HCEC 1CT (cell line): Measurements from ENCODE around the gene BPIFA3.
A peak's percentile ranks its signal among the peaks of the same experiment; 100 is the strongest.

Source experiments
- DNase-seq: peaks from one replicate; pipeline ENCODE4 v3.0.0-alpha.2; 2017

The BPIFA3 gene

DNA sequence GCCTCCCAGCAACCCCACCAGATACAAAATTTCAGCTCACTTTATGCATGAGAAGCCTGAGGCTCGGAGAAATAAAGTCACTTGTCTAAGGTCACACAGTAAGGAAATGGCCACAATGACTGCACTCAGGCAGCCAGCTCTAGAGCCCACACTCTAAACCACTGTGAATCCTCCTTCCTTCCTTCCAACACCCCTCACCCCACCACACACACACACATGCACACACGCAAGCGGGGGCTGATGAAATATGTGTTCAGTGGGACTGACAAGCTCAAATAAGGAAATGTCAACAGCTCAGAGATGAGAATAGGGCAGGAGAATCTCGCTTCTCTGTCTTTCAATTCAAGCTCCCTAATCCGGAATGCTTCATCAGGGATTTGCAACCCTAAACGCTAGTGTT is 12.7 kb downstream of the BPIFA3 start:
- no peak for DNase-seq

DNA sequence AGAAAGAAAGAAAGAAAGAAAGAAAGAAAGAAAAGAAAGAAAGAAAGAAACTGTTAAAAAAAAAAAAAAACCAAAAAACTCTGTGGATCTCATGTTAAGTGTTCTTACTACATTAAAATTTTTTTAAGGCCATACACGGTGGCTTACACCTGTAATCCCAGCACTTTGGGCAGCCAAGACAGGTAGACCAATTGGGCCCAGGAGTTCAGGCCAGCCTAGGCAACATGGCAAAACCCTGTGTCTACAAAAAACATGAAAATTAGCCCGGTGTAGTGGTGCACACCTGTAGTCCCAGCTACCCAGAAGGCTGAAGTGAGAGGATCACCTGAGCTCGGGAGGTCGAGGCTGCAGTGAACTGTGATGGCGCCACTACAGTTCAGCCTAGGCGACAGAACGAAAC is 14.1 kb downstream of the BPIFA3 start:
- DNase-seq: no peak

DNA sequence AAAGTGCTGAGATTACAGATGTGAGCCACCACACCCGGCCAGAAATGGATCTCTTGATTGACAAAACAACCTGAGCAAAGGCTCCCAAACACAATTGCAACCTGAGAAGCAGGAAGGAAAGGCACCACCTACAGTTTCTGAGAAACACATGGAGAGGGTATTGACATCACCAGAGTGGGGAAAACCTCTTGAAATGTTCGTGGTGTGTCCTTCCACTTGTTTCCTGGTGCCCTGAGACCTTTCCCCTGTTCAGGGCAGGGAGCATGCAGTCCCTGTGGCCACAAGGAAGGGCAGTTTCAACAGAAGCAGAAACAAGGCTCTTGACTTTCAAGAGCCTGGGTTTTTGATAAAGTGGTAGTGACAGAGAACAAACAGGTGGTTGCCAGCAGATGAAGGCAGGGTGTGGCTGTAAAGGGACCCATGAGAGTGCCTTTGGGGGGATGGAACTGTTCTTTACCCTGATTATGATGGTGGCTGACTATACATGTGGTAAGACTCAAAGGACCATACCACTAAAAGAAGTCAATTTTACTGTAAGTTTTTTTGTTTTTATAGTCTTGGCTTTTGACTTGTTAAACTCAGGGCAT is 15.4 kb downstream of the BPIFA3 start:
- no peak for DNase-seq

DNA sequence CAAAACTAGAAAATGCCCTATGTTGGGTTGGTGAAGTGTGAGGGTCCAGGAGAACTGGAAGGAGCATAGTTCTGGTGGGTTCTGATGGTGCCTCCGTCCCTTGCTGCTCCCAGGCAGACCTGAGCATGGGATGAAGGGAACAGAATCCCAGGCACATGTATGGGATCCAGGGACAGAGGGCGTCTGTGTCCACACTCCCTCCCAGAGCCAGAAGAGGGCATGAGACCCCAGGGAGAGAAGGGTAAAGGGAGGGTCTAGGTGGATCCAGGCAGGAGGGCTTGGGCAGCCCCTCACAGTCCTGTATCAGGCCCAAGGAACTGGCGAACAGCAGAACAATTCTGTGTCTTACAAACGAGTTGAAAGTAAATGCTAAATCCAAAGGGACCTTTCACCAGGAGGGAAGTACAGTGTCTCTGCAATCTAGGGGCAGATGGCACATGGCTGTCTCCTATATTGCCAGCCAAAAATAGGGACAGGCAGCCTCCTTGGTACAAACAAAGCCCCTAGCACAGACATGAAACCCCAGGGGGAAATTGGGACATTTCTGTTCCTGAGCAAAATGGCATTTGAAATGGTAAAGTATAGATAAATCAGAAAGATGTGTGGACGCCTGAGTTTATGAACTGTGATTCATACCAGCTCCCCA is 16.1 kb downstream of the BPIFA3 start:
- no peak for DNase-seq

DNA sequence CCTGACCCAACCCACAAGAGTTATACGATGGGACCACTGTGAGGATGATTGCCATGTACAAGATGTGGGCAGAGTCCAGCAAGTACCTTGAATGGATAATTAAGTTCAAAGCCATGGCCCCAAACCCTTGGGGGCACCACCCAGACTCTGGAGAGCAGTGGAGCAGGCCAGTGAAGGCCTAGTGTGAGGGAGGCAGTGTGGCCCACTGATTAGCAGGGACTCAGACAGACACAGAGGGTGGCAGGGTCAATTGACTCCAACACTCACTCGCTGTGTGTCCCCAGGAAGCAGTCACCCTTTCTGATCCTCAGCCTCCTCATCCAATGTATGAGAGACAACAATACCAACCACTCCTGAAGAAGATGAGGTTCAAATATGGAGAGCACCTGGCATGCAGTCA is 16.9 kb downstream of the BPIFA3 start:
- no peak for DNase-seq

DNA sequence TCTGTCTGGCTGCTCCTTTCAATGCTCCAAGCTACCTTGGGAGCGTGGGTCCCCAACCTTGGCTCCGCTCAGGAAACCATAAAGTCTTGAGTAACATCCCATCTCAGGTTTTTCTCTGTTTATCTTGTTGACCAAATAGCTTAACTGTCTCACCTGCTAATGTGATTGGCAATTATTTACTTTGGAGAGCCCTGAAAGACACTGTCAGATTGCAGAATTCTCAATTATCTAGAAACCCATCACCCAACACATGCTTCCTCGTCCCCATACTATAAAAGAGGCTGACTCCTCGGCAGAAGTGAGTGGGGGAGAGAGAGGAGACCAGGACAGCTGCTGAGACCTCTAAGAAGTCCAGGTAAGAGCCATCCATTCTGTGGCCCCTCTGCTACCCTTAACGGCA is 18.5 kb downstream of the BPIFA3 start, which contains the start of gene BPIFA1:
Gene BPIFA1, plus strand, starts transcription at position 301 of the 400 bp plus-strand sequence. CDS start 1,716 bp downstream, outside the sequence.
- DNase-seq: no peak

DNA sequence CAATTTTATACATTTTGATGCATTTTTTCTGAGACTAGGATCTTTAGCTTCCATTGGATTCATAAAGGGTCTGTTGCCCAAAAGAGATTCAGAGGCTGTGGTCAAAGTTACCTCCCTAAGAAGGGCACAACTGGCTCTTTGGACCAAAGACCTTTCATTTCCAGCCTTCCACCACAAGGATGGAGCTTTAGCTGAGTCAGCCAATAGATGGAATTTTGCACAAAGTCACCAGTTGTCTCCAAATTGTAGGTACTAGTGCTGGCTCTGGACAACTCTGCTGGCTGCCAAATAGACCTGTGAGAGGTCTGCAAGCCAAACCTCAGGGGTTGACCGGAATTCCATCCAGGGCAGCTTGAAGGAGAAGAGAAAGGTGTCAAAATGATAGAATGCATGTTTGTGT is 19.2 kb downstream of the BPIFA3 start:
- DNase-seq: no peak

DNA sequence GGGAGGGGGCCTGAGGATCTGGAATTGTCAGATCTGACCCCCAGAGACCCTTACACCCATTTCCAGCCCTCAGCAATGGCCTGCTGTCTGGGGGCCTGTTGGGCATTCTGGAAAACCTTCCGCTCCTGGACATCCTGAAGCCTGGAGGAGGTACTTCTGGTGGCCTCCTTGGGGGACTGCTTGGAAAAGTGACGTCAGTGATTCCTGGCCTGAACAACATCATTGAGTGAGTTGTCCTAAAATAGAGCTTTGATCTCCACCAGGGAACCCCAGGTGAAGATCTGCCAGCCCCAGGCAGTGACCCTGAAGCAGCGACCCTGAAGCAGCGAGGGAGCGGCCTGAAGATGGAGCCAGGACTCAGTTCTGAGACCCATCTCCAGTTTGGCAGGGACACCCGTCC is 20.8 kb downstream of the BPIFA3 start:
- no peak for DNase-seq

DNA sequence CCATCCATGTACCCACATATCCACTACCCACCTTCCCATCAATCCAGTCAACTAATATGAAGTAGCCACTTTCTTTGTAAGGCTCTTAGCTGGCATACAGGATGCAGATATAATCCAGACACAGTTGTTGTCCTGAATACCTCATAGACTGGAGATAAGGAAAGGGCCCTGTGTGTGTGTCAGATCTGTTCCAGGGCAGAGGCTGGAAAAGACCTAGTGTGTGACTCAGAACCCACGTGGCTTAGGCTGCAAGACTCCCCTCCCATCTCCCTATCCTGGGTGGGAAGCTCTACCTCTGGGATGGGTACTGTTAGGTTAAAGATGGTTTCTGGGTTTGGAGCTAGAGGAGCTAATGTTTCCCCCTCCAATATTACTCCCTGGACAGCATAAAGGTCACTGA is 22.3 kb downstream of the BPIFA3 start:
- no peak for DNase-seq

DNA sequence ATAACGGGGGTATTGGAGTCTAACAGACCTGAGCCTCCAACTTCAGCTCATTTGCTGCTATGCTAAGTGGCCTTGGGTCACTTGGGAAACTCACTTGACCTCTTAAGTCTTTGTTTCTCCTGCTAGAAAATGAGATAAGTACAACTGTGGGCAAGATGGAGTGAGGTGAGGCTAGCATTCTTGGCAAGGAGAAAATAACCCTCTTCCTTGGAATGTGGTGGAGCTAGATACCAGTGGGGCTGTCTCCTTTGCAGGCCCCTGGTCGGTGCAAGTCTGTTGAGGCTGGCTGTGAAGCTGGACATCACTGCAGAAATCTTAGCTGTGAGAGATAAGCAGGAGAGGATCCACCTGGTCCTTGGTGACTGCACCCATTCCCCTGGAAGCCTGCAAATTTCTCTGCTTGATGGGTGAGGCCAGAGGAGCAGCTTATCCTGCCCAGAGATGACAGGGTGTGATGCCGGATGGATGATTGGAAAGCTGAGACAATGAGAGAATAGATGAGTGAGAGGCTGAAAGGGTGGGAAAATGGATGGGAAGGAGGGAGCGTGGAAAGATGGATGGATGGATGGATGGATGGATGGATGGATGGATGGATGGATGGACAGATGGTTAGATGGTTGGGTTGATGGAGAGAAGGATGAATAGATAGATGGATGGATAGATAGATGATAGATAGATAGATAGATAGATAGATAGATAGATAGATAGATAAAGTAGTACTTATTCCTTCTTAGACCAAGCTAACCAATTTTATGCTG is 23.0 kb downstream of the BPIFA3 start:
- no peak for DNase-seq

DNA sequence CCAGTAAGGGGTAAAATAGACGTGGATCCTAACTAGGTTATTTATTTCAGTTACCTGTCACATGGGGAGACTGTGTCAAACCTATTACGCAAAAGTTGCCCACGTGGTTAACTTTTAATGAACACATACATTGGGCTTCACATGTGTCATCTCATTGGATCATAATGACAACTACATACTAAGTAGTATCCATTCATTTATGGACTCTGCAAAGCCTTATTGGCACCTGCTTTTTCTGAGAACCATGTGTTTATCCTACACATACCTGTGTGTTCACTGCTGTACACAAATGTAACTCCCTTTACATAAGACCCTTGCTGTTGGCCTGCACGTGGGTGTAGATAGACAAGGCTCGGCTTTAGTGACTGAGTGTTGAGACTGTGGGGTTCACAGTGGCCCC is 23.8 kb downstream of the BPIFA3 start:
- no peak for DNase-seq

DNA sequence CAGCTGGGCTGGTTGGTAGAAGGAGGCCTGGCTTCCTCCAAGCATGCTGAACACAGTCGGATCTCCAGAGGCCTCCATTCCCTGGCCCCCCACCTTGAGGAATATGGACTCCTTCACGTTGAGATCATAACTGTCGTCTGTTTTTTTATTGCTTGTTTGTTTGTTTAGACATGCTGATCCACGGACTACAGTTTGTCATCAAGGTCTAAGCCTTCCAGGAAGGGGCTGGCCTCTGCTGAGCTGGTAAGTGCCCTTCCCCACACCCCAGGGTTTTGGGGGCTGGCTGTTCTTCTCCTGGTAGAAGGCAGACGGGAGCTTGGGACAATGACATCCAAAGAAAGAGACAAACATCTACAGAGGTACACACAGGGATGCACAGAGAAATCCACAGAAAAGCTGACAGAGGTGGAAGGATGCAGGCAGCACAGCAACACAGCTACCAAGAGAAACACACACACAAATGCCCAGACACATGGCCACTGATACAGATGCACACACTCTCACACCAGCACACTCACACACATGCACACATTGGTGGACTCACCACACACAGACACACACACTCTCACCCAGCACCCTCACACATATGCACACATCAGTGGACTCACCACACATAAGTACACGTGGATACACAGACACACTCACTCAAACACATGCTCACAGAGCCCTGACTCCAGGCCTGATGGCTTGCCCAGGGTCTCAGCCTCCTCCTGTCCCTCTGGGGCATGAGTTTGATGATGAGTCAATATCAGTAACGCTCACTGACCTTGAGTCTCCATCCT is 25.4 kb downstream of the BPIFA3 start:
- no peak for DNase-seq

DNA sequence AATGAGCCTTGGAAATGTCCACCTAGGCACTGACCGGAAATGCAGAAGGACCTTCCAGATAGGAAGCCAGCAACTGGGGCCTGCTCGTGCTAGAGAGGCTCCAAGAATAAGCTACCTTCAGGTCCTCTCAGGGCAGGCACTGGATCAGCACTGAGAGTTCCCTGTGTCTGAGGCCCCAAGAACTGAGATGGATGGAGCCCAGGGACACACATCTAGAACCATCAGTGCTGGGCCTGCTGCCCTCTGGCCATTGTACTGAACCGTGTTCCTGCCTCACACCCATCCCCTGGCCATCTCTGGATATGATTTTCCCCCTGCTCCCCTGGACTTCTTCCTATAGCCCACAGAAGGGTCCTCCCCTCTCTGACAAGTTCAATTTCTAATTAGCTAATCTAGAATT is 28.9 kb downstream of the BPIFA3 start:
- DNase-seq: no peak

DNA sequence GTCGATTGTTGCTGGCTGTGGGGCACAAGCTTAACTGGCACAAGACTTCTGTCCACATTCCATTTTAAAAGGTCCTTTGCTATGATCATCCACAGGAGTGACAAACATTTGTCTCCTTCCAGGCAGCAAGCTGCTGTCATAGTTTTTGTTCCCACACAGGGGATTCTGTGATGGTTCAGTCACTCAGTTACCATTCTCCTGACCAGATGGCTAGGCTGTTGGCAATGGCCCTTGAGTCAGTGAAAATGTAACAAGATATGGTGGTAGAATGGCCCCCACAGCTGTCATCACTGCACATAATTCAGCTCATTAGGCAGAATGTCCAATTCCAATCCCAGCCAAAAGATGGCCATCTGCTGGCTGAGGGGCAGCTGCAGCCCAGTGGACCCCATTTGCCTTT is 32.3 kb downstream of the BPIFA3 start:
- no peak for DNase-seq

DNA sequence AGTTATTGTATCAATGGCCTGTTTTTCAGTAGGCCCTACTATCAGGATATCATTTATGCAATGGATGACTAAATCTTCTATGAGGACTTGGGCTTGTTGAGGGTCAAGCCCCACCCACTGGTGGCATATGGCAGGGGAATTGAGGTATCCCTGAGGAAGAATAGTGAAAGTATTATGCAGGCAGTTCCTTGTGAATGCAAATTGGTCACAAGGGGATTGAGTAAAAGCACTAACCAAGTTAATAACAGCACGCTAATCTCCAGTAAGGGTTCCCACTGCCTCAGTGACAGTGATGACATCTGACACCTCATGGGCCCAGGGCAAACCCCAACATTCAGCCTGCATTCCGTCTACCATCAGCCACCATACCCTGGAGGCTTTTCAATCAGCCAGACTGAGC is 33.5 kb downstream of the BPIFA3 start:
- no peak for DNase-seq

DNA sequence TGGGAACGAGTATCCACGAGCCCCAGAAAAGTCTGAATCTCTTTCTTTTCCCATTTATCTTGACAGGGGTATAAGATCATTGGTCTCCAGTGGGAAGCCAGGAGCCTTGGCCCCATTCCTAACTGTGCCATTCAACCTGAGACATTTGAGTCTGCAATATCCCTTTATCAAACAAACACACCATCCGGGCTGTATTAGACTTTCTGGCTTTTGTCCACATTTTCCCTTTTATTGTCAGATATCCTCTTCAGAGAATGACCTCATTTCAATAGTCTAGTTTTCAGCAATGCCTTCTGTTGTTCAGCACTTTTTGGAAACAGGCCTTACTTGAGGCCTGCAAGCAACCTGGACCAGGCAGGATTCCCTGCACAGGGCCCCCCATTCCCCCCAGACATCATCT is 34.3 kb downstream of the BPIFA3 start:
- DNase-seq: no peak

DNA sequence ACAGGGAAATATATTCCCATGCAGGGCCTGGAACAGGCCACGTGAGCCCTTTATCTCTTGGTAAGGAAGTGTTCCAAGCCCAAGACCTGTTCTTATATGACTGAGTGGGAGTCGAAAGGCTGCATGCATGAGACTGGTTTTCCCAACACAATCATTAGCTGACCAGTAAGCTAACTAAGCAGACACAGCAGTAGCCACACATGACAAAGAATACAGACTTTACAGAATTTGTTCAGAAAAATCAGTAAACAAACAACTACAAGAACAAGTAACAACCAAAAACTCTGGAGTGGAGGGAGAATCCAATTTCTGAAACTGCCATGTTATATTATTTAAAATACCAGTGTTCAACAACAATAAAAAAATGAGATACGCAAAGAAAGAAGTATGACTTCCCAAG is 35.3 kb downstream of the BPIFA3 start:
- no peak for DNase-seq

DNA sequence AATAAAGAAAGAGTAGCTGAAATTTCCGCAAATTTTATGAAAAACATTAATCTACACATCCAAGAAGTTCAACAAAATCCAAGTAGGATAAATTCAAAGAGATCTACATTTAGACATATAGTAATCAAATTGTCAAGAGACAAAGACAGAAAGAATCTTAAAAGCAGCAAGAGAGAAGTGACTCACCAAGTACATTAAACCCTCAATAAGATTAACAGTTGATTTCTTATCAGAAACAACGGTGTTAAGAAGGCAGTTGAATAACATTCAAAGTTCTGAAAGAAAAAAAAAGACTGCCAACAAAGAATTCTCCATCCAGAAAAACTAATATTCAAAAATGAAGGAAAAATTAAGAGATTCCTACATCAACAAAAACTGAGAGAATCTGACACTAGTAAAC is 37.9 kb downstream of the BPIFA3 start:
- DNase-seq: no peak

DNA sequence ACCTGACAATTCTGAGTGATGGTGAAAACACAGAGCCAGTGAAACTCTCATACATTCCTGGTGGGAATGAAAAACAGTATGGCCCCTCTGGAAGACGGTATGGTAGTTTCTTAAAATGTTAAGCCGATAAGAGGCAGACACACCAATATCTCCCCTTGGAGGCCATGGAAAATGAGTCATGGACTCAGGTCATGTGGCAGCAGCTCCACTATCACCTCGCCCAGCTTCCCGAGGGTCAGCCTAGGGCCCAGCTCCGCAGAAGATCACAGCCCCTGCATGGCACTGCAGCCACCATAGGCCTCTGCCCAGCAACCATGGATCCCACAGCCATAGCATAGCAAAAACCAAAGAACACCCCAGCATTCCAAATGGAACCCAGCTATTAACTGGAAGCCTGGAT is 40.1 kb downstream of the BPIFA3 start:
- no peak for DNase-seq

DNA sequence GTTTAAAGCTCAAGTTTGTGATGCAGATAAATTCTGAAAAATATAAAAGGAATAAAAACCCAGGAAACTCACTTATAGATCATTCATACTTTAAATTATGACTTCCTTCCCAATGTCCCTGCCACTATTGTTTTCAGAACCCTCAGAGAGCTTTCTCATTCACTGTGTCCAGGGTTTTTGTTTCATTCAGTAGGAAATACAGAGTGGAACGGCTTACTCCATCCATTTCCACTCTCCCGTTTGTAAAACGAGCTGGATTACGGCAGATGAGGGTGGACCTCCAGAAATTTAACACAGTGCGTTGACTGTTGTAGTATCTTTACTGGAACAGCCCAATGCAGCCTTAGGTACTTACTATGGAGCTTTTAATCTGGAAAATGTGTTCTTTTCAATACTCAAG is 42.2 kb downstream of the BPIFA3 start:
- no peak for DNase-seq

DNA sequence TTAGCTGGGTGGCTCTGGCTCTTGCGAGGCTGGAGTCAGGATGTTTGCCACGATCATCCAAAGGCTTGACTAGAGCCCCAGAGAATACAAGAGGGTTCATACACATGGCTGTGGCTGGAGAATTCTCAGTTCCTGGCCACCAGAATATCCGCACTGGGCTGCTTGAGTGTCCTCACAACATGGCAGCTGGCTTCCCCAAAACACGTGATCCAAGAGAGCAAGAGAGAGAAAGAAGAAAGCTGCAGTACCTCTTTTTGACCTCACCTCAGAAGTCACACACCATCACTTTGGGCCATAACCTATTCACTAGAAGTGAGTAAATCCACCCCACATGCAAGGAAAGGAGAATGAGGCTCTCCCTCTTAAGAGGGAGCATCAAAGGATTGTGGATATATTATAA is 44.3 kb downstream of the BPIFA3 start:
- DNase-seq: no peak

DNA sequence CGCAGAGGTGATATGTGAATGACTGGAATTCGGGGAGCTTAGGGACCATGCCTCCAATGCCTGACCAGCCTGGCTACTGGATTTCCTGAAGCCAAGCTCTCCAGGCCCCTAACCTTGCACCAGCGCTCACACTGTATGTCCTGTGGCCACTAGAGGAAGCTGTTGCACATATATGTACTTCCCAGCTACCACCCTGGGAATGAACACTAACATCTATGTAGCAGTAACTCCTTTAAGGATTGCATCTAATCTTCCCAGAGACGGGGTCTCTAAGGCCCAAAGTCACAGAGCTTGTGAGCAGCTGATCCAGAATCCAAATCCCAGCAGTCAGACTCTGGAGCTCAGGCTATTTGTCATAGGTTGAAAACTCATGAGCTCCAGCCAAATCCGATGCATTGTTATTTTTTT is 45.5 kb downstream of the BPIFA3 start:
- peak; percentile 66 for DNase-seq

DNA sequence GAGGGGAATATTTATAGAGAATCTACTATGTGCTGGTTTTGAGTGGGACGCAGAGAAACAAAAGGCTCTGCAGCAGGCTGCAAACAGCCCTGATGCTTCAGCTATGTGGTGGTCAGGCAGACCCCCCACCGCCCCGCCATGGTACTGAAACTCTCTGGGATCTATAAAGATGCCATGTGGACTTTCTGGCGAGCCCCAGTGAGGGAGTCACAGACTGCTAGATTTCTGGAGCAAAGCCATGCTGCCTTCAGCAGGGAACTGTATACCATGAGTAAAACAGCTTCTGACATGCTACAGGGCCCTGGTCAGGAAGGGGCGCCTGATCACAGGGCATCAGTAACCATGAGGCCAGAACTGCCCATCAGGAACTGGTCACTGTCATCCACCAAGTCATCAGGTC is 46.6 kb downstream of the BPIFA3 start:
- DNase-seq: no peak

DNA sequence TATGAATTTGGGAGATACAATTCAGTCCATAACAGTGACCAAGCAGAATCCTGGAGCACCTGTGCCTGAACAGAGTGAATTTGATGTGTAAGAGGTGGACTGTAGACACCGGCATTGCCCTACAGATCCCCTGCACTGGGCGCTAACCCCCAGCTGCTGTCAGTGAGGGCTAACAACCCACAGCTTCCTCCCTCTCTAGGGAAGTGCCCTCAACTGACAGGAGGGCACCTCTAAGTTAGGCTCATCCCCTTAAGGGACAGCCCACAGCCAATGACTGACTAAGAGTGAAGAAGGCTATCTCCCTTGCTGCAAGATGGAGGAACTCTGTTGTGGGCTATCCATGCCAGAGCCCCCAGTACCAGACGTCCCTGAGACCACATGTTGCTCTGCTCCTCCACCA is 50.5 kb downstream of the BPIFA3 start:
- no peak for DNase-seq
